ENCODE data around the gene SRRM5. TPM values are rescaled to one million over a fixed set of nuclear protein-coding genes. Genes with fewer than 3 reads are reported as not detected.
A peak's percentile ranks its signal among the peaks of the same experiment; 100 is the strongest.
"Not testable (repeated sequence)": the region's sequence is repeated elsewhere in the genome, so short reads cannot be mapped to it uniquely, and the experiment has no call there.

Gene SRRM5
- total RNA-seq, 2 donors from 2014 or later: 0.28 to 0.59 TPM

DNA sequence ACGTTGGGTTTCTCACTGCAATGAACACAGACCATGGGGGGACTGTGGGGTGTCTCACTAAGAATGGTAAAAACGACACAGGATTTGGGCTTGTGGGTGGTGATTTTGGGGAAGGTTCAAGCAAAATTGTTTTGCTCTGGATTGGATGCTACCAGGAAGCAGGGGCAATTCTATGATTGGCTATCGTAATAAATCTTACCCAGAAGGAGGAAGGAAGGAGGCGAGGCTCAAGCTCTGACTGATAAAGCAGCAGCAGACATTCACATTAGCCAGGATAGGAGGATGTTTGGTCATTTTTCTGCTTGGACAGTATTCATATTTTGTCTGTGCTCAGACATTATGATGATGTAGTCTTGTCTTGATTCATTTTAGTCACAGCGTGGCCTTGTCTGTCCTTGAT, 14.0 kb upstream of the SRRM5 start:
- H3K9me3 ChIP-seq: no peaks in the 10 kb centered on the region
- H3K27me3 ChIP-seq (replicated peaks; ENCODE audit: insufficient read depth): no peaks in the 10 kb centered on the region
- H3K4me3 ChIP-seq: no peak overlapping the region
- WGBS: 40% methylated on average over 5 of the region's 5 CpGs
- H3K27ac ChIP-seq: peak overlapping the region in 1 of 2 donors; percentile 97
- peaks cover 30% of the 10 kb centered on the region for H3K4me1 ChIP-seq (replicated peaks)
- H3K36me3 ChIP-seq: peaks cover 0 to 6% of the 10 kb centered on the region in 2 donors
- no peak for TF ChIP-seq POLR2A (IDR thresholded peaks at IDR 0.05)
- TF ChIP-seq POLR2AphosphoS5 (IDR thresholded peaks at IDR 0.05): no peak
- no peak for TF ChIP-seq CTCF (IDR thresholded peaks at IDR 0.05)
- DNase-seq (ENCODE audit: low spot score): no peak
- intact Hi-C loops (cut with DNase I): no loop called here

DNA sequence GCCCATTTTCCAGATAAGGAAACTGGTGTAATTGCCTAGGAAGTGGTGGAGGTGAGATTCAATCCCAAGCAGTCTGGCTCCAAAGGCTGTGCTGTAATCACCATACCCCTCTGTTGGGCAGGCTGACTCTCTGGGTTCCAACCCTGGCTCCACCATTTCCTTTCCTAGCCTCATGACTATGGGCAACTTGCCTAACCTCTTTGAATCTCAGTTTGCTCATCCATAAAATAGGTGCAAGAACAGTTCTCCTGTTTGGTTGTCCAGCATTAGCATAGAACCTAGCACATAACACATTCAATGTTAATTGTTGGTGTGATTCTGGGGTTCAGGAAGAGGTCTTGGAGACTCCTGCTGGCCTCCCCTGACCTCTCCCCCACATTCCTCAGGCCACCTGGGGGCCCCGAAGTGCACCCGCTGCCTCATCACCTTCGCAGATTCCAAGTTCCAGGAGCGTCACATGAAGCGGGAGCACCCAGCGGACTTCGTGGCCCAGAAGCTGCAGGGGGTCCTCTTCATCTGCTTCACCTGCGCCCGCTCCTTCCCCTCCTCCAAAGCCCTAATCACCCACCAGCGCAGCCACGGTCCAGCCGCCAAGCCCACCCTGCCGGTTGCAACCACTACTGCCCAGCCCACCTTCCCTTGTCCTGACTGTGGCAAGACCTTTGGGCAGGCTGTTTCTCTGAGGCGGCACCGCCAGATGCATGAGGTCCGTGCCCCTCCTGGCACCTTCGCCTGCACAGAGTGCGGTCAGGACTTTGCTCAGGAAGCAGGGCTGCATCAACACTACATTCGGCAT, 13.2 kb upstream of the SRRM5 start:
- DNase-seq (ENCODE audit: low spot score): no peak
- intact Hi-C loops (cut with DNase I): no loop called here
- WGBS: 86% methylated on average over 19 of the region's 19 CpGs

DNA sequence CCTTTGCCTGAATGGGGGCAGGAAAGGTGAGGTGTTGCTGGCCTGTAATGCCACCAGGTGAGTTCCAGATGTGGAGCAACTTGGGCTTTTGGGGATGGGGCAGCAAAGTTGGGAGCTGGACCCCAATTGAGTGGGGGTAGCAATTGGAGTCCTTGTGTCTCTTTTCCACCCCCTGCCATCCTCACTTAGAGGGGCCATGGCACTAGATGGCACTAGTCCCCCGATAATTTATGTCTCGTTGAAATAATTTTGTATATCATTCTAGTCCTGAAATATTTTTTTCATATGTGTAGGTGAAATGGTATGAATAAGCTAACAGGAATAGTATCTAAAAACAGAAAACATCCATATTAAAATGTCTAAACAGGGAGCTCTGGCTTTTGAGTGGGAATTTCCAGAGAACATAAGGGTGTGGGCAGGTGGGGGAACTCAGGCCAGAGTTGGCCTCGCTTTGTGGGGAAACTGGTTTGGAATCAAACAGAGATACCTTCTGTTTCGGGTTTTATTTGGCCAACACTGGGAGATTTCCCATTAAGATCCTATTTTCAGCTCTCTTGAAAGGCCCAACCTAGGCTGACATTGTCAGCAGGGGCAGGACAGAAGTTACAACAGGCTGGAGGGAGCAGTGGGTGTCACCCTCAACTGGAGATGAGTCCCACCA, 12.1 kb upstream of the SRRM5 start:
- WGBS: 40% methylated on average over 4 of the region's 4 CpGs
- no peaks in the 10 kb centered on the region for H3K27me3 ChIP-seq (replicated peaks; ENCODE audit: insufficient read depth)
- H3K9me3 ChIP-seq: no peaks in the 10 kb centered on the region
- TF ChIP-seq POLR2A (IDR thresholded peaks at IDR 0.05): no peak
- TF ChIP-seq CTCF (IDR thresholded peaks at IDR 0.05): peak in 1 of 4 experiments; percentile 21
- peak; percentile 41 for TF ChIP-seq POLR2AphosphoS5 (IDR thresholded peaks at IDR 0.05)
- no peak overlapping the region for H3K4me3 ChIP-seq
- peaks cover 0 to 3% of the 10 kb centered on the region in 2 donors for H3K36me3 ChIP-seq
- intact Hi-C loops (cut with DNase I): no loop called here
- peaks cover 26% of the 10 kb centered on the region for H3K4me1 ChIP-seq (replicated peaks)
- DNase-seq (ENCODE audit: low spot score): peak; percentile 65
- peak overlapping the region; percentile 77 to 97 for H3K27ac ChIP-seq

More for the DNA sequence above, 13.2 kb upstream of the SRRM5 start:
- TF ChIP-seq POLR2AphosphoS5 (IDR thresholded peaks at IDR 0.05) (no peak), POLR2A (IDR thresholded peaks at IDR 0.05) (no peak), CTCF (IDR thresholded peaks at IDR 0.05) (no peak)
- Histone ChIP-seq H3K9me3 (no peaks in the 10 kb centered on the region), H3K4me1 (replicated peaks) (peaks cover 30% of the 10 kb centered on the region), H3K27me3 (replicated peaks; ENCODE audit: insufficient read depth) (no peaks in the 10 kb centered on the region), H3K36me3 (peaks cover 0 to 3% of the 10 kb centered on the region in 2 donors), H3K27ac (peak overlapping the region; percentile 77 to 97), H3K4me3 (no peak overlapping the region)

- H3K27me3 ChIP-seq (replicated peaks; ENCODE audit: insufficient read depth); H3K36me3 ChIP-seq; intact Hi-C loops (cut with DNase I); H3K4me3 ChIP-seq; H3K9me3 ChIP-seq: not testable (repeated sequence)
- WGBS: 43% methylated on average over 5 of the region's 5 CpGs
- peak; percentile 25 for DNase-seq (ENCODE audit: low spot score)
- Histone ChIP-seq H3K27ac (peak overlapping the region; percentile 77 to 97), H3K4me1 (replicated peaks) (peaks cover 26% of the 10 kb centered on the region)
These were observed 11.6 kb upstream of the SRRM5 start for GRCh38 chr19:43600326-43600725.

DNA sequence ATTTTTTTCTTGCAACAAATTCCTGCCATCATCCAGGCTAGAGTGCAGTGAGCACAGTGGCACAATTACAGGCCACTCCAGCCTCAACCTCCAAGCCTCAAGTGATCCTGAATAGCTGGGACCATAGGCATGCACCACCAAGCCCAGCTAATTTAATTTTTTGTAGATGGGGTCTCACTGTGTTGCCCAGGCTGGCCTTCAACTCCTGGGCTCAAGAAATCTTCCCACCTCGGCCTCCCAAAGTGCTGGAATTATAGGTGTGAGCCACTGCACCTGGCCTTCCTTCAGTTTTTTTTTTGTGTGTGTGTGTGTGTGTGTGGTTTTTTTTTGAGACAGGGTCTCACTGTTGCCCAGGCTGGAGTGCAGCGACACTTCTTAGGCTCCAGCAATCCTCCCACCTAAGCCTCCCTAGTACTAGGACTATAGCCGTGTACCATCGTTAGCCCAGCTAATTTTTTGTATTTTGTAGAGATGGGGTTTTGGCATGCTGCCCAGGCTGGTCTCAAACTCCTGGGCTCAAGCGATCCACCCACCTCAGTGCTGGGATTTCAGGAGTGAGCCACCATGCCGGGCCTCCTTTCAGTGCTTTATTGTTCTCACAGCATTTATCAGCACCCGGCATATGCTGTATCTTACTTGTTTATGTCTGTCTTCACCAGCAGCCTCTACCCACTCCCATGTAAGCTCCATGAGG, 5.9 kb upstream of the SRRM5 start:
- no peak overlapping the region for H3K4me3 ChIP-seq
- 54% methylated on average over 7 of the region's 7 CpGs for WGBS
- no peak for TF ChIP-seq POLR2AphosphoS5 (IDR thresholded peaks at IDR 0.05)
- no peak for TF ChIP-seq POLR2A (IDR thresholded peaks at IDR 0.05)
- TF ChIP-seq CTCF (IDR thresholded peaks at IDR 0.05): no peak
- H3K4me1 ChIP-seq (replicated peaks): peaks cover 11% of the 10 kb centered on the region
- no peaks in the 10 kb centered on the region for H3K27me3 ChIP-seq (replicated peaks; ENCODE audit: insufficient read depth)
- intact Hi-C loops (cut with DNase I): no loop called here
- no peaks in the 10 kb centered on the region for H3K36me3 ChIP-seq
- no peaks in the 10 kb centered on the region for H3K9me3 ChIP-seq
- peak overlapping the region; percentile 65 to 70 for H3K27ac ChIP-seq
- DNase-seq (ENCODE audit: low spot score): no peak
